ENCODE measurements around the gene IFI27.

IFI27 gene

GRCh38 chr14:94066089-94066676, 44.4 kb upstream of the IFI27 start (continued):
- TF ChIP-seq ZNF561 (tag by site-specific recombination; IDR thresholded peaks at IDR 0.05; ENCODE audit: borderline replicate concordance), result peak; percentile 71; the same call in 1 of the 2 replicates
- TF ChIP-seq ZNF211 (tag by site-specific recombination; IDR thresholded peaks at IDR 0.05; ENCODE audit: low read depth), result no peak
- TF ChIP-seq ZSCAN16 (tag by site-specific recombination; IDR thresholded peaks at IDR 0.05), result no peak
- no peak for TF ChIP-seq RBAK (tag by site-specific recombination; IDR thresholded peaks at IDR 0.05)
- TF ChIP-seq PRDM1 (tag by site-specific recombination; IDR thresholded peaks at IDR 0.05), result 0 out of 2 replicates have a peak, but pooled peaks have one; percentile 49
- 0 out of 2 replicates have a peak, but pooled peaks have one; percentile 22 for TF ChIP-seq ZSCAN23 (tag by site-specific recombination; IDR thresholded peaks at IDR 0.05)
- peak; percentile 63 for TF ChIP-seq ZNF510 (tag by site-specific recombination; IDR thresholded peaks at IDR 0.05; ENCODE audit: insufficient replicate concordance)
- TF ChIP-seq KLF8 (tag by site-specific recombination; IDR thresholded peaks at IDR 0.05), result peak; percentile 61; the same call in 1 of the 2 replicates
- no peak for TF ChIP-seq ZNF560 (tag by site-specific recombination; IDR thresholded peaks at IDR 0.05; ENCODE audit: borderline replicate concordance)
- TF ChIP-seq ZNF426 (tag by site-specific recombination; IDR thresholded peaks at IDR 0.05), result no peak
- peak; percentile 65 for TF ChIP-seq GLIS1 (tag by site-specific recombination; IDR thresholded peaks at IDR 0.05)
- no peak; the same call in 1 of the 2 replicates for TF ChIP-seq SP3 (tag by site-specific recombination; IDR thresholded peaks at IDR 0.05)
- 0 out of 2 replicates have a peak, but pooled peaks have one; percentile 34 for TF ChIP-seq MZF1 (tag by site-specific recombination; IDR thresholded peaks at IDR 0.05; ENCODE audit: borderline replicate concordance)
- no peak for TF ChIP-seq ZNF518A (tag by site-specific recombination; conservative IDR thresholded peaks at IDR 0.05; ENCODE audit: low read depth)
- TF ChIP-seq, protein P1, sequence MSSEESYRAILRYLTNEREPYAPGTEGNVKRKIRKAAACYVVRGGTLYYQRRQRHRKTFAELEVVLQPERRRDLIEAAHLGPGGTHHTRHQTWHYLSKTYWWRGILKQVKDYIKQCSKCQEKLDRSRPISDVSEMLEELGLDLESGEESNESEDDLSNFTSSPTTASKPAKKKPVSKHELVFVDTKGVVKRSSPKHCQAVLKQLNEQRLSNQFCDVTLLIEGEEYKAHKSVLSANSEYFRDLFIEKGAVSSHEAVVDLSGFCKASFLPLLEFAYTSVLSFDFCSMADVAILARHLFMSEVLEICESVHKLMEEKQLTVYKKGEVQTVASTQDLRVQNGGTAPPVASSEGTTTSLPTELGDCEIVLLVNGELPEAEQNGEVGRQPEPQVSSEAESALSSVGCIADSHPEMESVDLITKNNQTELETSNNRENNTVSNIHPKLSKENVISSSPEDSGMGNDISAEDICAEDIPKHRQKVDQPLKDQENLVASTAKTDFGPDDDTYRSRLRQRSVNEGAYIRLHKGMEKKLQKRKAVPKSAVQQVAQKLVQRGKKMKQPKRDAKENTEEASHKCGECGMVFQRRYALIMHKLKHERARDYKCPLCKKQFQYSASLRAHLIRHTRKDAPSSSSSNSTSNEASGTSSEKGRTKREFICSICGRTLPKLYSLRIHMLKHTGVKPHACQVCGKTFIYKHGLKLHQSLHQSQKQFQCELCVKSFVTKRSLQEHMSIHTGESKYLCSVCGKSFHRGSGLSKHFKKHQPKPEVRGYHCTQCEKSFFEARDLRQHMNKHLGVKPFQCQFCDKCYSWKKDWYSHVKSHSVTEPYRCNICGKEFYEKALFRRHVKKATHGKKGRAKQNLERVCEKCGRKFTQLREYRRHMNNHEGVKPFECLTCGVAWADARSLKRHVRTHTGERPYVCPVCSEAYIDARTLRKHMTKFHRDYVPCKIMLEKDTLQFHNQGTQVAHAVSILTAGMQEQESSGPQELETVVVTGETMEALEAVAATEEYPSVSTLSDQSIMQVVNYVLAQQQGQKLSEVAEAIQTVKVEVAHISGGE (tag by site-specific recombination; conservative IDR thresholded peaks at IDR 0.05; ENCODE audit: low read depth), result no peak
- no peak for TF ChIP-seq ZNF549 (tag by site-specific recombination; IDR thresholded peaks at IDR 0.05)
- no peak for TF ChIP-seq ZNF473 (tag by site-specific recombination; IDR thresholded peaks at IDR 0.05)
- TF ChIP-seq ZNF654 (tag by site-specific recombination; IDR thresholded peaks at IDR 0.05; ENCODE audit: low read depth), result no peak
- no peak for TF ChIP-seq GLI4 (tag by site-specific recombination; IDR thresholded peaks at IDR 0.05)
- TF ChIP-seq TRIM28 (IDR thresholded peaks at IDR 0.05; ENCODE audit: borderline replicate concordance, low read length), result no peak
- TF ChIP-seq GFI1B (tag by site-specific recombination; IDR thresholded peaks at IDR 0.05), result no peak
- no peak for TF ChIP-seq ZNF416 (tag by site-specific recombination; IDR thresholded peaks at IDR 0.05)
- no peak for TF ChIP-seq ZNF350 (tag by site-specific recombination; IDR thresholded peaks at IDR 0.05)
- no peak for TF ChIP-seq HOXD13 (CRISPR knock-in tag; IDR thresholded peaks at IDR 0.05; ENCODE audit: borderline replicate concordance)
- TF ChIP-seq ZBTB49 (tag by site-specific recombination; IDR thresholded peaks at IDR 0.05; ENCODE audit: low read depth), result no peak
- no peak for TF ChIP-seq ZNF214 (tag by site-specific recombination; IDR thresholded peaks at IDR 0.05; ENCODE audit: borderline replicate concordance)
- TF ChIP-seq ZXDB (tag by site-specific recombination; IDR thresholded peaks at IDR 0.05), result no peak

All from HEK293 (cell line).